Glomerular visceral epithelial cell (primary cell): ENCODE measurements around the gene AQP2.
A peak's percentile ranks its signal among the peaks of the same experiment; 100 is the strongest.
"Not testable (repeated sequence)": the region's sequence is repeated elsewhere in the genome, so short reads cannot be mapped to it uniquely, and the experiment has no call there.

Source experiments
- DNase-seq: peaks from one replicate; pipeline ENCODE4 v3.0.0-alpha.2; 2016; ENCODE audit errors: extremely low spot score

The AQP2 gene

GRCh38 chr12:49987625-49988303 is 37.2 kb downstream of the AQP2 start:
- no peak for DNase-seq

GRCh38 chr12:49989400-49989799 is 38.9 kb downstream of the AQP2 start:
- DNase-seq = not testable (repeated sequence)

- no peak for DNase-seq
These were observed 39.7 kb downstream of the AQP2 start for GRCh38 chr12:49990273-49990672.

- DNase-seq = no peak
These were observed 47.9 kb downstream of the AQP2 start for GRCh38 chr12:49998453-49998852.

GRCh38 chr12:50003595-50003994 is 53.1 kb downstream of the AQP2 start:
- no peak for DNase-seq

- DNase-seq = no peak
These were observed 54.2 kb downstream of the AQP2 start for GRCh38 chr12:50004696-50005095.

- no peak for DNase-seq
These were observed 54.6 kb downstream of the AQP2 start for GRCh38 chr12:50005175-50005574.

- no peak for DNase-seq
These were observed 55.7 kb downstream of the AQP2 start for GRCh38 chr12:50006280-50006679.

- DNase-seq = peak; percentile 44
These were observed 56.4 kb downstream of the AQP2 start for GRCh38 chr12:50006754-50007442.
